ACHN (cell line): ENCODE measurements around the gene CACNA1F.

Source experiments
- DNase-seq: peaks from one replicate; pipeline ENCODE4 v3.0.0-alpha.2; 2015
- in situ Hi-C: cut with HindIII; loops from 2 replicates; pipeline ENCODE4 v1.10.0; 2017; ENCODE audit warnings: low sequenced_read_pairs, low pct_ligation_motif_present, low pct_unique_long_range_greater_than_20kb

CACNA1F gene

GRCh38 chrX:49237060-49237459, 3.9 kb upstream of the CACNA1F start:
- in situ Hi-C loops = no loop called here
- no peak for DNase-seq

GRCh38 chrX:49233887-49234555, 881 bp upstream of the CACNA1F start:
- no peak for DNase-seq

GRCh38 chrX:49232525-49232924, 615 bp downstream of the CACNA1F start:
- DNase-seq = no peak
- in situ Hi-C loops = no loop called here

More at GRCh38 chrX:49233887-49234555, 881 bp upstream of the CACNA1F start:
- in situ Hi-C loops = no loop called here

- no peak for DNase-seq
- in situ Hi-C loops = no loop called here
Observed at GRCh38 chrX:49231333-49232000, 1.7 kb downstream of the CACNA1F start.

- no peak for DNase-seq
- in situ Hi-C loops = no loop called here
Observed at GRCh38 chrX:49230500-49231232, 2.5 kb downstream of the CACNA1F start.

- no peak for DNase-seq
- in situ Hi-C loops = no loop called here
Observed at GRCh38 chrX:49228185-49228584, 5.0 kb downstream of the CACNA1F start.

GRCh38 chrX:49227726-49228125, 5.4 kb downstream of the CACNA1F start:
- in situ Hi-C loops = no loop called here
- no peak for DNase-seq

GRCh38 chrX:49226946-49227345, 6.2 kb downstream of the CACNA1F start:
- in situ Hi-C loops = no loop called here
- no peak for DNase-seq

- no peak for DNase-seq
- in situ Hi-C loops = no loop called here
Observed at GRCh38 chrX:49225858-49226257, 7.3 kb downstream of the CACNA1F start.

- DNase-seq = no peak
- in situ Hi-C loops = no loop called here
Observed at GRCh38 chrX:49221868-49222267, 11.3 kb downstream of the CACNA1F start.

- DNase-seq = no peak
- in situ Hi-C loops = no loop called here
Observed at GRCh38 chrX:49220100-49220499, 13.0 kb downstream of the CACNA1F start.

- no peak for DNase-seq
- in situ Hi-C loops = no loop called here
Observed at GRCh38 chrX:49214996-49215526, 18.1 kb downstream of the CACNA1F start.

- no peak for DNase-seq
- in situ Hi-C loops = no loop called here
Observed at GRCh38 chrX:49214416-49214815, 18.7 kb downstream of the CACNA1F start.

GRCh38 chrX:49212861-49213260, 20.3 kb downstream of the CACNA1F start:
- in situ Hi-C loops = no loop called here
- no peak for DNase-seq

GRCh38 chrX:49212209-49212608, 20.9 kb downstream of the CACNA1F start:
- in situ Hi-C loops = no loop called here

GRCh38 chrX:49211074-49211473, 22.1 kb downstream of the CACNA1F start:
- in situ Hi-C loops = no loop called here
- no peak for DNase-seq

More at GRCh38 chrX:49212209-49212608, 20.9 kb downstream of the CACNA1F start:
- DNase-seq = no peak

GRCh38 chrX:49210406-49210805, 22.7 kb downstream of the CACNA1F start:
- no peak for DNase-seq
- in situ Hi-C loops = no loop called here

GRCh38 chrX:49209434-49210251, 23.5 kb downstream of the CACNA1F start:
- no peak for DNase-seq
- in situ Hi-C loops = no loop called here

- no peak for DNase-seq
- in situ Hi-C loops = no loop called here
Observed at GRCh38 chrX:49208399-49208798, 24.7 kb downstream of the CACNA1F start.
